Activated T-helper 1 cell treated with anti-CD3 and anti-CD28 coated beads, Interleukin-2, amount 50 U/mL, for 16 hours (primary cell): ENCODE measurements around the gene IHH.

Experiments
- DNase-seq, 2 donors: peaks; one replicate each; pipeline ENCODE4 v3.0.0-alpha.2; 2020; ENCODE audit warnings: low read depth in 1 of 2, low spot score in 1 of 2

IHH gene

DNA sequence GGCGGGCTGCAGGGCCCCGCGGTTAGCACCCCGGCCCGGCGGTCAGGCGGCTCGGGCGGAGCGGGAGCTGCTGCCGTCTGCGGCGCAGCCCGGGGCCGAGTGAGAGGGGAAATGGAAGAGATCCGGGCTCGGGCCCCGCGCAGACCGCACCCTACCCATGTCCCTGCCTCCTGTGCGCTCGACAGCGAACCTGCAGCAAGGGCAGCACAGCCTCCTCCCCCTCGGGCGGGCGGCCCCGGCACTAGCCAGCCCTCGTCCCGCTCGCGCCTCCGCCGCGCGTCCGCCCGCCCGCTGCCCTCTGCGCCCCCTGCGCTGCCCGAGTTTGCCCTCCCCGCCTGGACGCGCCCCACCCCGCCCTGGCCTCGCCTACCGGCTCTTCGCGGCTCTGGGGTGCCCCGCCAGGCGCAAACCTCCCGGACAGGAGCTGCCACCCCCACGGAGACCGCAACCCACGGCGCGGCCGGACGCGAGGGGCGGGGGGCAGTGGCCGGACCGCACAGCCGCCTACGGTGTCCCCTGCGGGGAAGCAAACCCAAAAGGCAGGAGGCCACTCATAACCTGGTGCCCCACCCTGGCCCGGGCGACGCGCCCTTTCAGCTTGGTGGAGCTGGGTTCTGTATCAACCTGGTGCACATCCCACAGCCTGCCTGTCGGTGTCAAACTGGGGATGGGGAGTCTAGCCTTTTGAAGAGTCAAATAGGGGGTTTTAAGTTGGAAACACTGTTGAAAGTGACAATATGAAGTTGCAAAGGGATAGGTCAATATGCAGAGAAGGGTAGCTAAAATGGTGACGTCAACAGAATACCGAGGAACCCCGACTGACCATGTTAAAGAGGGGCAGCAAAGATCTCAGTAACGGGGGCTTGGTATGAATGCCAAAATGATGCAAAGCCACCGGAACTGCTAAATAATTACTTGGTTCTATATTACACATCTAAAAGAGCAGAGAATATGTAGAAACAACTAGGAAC, at the start of gene IHH:
TSS of gene IHH (minus strand) at position 101 of the 971 bp plus-strand sequence. CDS start 454 bp downstream, outside the sequence.
- no peak for DNase-seq

DNA sequence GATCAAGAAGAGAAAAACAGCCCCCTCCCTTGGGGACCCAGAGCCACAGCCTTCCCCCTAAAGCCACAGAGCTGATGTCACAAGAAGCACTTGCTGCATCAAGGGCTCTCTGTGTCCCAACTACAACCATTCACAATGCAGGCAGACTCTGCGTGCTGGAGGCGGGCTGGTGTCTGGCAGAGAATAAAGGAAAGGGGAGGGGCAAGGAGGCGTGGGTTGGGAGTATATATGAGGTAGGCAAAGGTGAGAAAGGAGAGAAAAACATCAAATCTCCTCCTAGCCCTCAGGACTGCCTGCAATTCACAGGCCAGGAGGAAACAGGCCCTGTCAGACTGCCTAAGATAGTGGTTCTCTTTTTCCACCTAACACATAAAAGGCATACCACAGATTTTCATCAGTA, 48.8 kb upstream of the IHH start:
- no peak for DNase-seq

DNA sequence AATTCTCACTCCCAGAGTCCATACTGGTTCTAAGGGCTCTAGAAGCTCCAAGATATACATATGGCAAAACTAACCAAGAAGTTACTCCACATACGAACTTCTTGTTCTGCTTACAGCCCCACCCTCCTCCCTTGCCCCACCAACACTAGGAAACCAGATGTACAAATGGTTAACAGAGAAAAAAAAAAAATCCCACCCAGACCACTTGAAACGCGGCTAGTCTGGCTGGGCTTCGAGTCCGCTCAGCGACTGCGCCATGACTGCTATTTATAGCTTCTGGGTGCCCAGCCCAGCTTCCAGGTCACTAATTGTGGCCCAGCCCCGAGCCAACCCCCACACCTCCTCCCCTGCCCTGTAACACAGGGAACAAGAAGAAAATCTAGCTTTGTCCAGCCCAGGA, 47.0 kb upstream of the IHH start:
- no peak for DNase-seq

DNA sequence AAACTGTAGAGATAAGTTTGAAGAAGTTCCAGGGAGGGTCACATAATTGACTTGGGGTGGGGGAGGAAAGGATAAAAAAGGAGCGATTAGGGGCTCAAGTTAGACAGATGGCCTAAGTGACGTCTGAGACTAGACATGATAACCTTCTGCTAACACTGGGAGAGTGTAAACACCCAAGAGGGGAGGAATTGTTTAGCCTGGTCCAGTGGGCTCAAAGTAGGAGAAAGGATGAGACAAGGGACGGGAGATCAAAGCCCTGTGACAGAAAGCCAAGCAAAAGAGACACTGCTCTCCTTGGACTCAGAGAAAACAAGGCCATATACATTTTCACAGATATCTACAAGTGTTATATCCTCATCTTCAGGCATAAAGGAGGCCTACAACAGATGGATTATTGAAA, 45.5 kb upstream of the IHH start:
- DNase-seq = no peak

DNA sequence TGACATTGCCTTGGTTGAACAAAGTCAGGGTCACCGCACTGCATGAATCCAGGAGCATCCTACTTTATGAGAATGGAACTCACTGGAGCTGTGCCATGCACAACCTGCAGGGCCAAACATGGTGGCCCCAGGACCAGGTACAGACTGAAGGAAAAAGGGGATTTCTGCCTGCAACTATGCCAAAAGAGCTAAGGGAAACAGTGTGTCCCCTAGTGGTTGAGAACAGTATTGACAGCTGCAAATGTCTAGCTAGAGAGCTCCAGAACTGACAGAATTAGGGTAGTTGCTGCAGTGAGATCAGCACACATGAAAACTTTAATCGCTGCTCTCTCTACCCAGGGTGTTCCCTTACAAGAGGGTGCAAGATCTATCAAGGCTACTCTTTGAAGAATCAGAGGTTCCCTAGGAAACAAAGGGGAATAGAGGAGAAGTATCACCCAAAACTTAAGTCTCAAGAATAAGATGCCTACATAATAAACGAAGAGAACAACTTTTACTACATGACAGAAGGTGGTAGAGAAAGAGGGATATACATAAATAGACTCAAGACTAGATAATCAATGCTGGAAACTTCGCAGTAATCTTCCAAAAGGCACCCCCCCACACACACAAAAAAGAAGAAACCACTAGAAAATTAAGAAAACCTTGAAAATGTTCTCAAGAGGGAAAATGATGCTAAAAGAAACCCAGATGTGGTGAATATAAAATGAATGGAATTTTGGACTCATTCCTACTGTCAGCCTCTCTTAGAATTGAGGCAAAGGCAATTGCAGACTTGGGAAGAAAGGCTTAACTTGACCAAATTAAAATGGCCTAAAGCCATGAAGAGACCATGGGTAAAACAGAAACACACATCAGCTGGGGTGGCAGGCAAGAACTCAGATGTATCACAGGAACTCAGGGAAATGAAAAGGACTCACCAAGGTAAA, 43.6 kb upstream of the IHH start:
- DNase-seq = no peak

DNA sequence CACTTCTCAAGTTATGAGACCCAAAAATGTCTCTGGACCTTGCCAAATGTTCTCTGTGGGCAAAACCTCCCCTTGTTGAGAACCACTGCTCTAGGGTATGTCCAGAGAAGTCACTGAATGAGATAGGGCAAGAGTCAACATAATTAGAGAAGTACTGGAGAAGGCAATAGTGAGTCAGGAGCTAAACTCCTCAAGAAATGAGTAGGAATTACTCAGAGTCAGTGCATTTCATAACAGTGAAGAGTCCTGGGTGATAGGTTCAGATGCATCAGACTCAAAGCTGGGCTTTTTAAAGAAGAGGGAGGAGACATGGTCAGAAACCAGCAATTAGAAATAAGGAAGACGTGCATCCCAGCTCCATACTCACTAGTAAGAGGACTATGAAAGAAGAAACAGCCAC, 38.6 kb upstream of the IHH start:
- DNase-seq = no peak

DNA sequence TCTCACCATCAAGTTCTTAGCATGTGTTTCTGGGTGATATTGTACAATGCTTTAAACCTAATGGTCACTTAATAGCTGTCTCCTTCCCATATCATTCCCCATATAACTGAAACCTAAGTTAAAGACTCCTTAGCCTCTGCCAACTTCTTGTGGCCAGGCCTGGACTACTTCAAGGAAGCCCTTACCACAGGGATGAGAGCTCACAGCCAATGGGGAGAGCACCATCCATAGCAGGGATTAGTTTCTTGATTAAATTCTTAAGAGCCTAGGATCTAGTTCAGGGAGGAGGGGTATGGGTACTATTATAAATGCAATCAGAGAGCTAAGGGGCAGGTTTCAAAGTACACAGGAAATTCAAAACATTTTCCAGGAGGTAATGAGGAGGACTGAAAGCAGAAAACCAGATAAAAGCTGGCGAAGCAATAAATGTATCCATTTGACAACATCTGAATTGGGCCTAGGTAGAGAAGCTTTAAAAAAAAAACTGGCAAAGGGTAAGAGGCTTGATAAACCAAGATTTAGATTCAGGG, 34.8 kb upstream of the IHH start:
- no peak for DNase-seq

DNA sequence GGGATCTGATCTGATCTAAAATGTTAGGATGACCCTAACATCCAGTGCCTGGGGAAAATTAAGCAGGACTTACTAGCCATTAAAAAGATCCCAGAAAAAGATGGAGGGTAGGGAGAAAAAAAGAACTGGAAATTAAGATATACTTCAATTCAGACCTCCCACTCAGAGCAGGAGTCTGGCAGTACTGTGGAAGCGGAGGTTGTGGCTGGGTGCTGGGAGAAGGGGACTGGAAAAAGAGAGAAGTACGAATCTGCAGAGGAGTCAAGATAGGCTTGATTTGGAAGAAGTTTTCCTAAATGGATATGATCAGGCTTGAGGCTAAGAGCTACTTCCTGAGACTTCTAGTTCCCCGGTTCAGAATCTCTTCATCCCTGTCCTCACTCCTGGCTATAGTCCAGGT, 33.5 kb upstream of the IHH start:
- DNase-seq = no peak

DNA sequence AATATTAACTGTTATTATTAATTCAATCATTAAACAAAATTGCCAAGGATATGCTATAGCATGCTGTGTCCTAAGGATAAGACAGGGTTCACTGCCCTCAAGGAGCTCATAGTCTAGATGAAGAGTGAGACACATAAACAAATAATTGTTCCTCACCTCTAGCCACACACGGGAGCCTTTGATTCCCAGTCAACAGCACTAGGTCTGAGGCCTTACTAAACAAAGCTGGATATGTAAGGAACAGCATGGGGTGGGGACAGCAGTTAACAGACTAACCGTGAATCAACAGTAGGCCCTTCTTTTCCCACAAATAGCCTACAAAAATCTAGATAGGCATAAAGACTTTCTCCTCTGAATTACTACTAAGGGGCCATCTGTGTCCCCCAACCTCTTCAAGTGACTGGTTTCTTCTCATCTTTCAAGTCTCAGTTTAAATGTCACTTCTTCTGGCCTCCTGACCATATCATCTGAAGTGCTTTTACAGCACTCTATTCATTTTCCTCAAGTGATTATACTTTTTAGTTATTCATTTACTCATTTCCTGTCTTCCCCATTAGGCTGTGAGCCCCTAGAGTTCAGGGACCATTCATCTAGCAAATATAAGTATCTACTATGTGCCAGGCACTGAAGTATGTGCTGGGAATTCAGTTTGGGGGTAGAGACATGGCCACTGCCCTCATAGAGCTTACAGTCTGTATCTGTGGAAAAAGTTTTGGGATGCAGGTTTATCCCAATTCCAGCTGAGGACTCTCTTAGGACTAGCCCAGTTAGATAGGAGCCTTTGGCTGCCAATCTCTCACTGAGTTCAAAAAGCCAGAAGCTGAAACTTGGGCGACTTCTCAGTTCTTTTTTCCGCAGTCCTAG, 29.9 kb upstream of the IHH start:
- DNase-seq = no peak

DNA sequence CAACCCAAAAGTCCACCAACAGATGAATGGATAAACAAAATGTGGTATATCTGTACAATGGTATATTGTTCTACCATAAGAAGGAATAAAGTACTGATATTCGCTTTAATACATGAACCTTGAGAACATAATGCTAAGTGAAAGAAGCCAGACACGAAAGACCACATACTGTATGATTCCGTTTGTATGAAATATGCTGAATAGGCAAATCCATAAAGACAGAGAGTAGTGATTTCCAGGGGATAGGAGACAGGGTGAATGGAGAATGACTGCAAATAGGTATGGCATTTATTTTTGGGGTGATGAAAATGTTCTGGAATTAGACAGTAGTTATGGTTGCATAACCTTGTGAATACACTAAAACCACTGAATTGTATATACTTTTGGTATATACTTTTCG, 28.6 kb upstream of the IHH start:
- no peak for DNase-seq

DNA sequence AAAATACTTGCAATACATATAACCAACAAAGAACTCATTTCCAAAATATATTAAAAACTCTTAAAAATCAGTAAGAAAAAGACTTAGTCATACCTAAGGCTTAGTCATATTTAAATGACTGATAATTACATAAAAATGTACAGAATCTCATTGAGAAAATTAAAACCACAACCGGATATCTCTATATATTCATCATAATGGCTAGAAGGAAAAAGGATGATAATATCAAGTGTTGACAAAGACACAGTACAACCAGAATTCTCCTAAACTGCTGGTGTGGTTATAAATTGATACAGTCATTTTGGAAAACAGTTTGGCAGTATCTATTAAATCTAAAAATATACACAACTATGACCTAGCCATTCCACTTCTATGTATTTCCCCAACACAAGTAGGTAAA, 27.1 kb upstream of the IHH start:
- DNase-seq = no peak

DNA sequence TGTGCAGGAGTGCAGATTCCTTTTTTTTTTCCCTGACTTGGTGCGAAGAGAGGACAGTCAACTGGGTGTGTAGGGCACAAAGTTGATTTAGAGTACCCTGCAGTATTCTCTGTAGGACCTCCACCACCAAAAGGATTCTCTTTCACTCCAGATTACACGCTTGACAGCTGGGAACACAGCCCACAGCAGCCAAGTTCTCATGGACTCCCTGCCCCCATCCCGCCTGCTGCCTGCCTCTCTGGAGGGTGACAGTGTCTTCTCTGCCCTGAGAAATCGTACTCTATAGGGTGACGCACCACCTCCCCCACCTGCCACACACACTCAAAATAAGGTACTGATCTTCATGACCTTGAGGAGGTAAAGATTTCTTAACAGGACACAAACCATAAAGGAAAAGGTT, 26.6 kb upstream of the IHH start:
- no peak for DNase-seq

DNA sequence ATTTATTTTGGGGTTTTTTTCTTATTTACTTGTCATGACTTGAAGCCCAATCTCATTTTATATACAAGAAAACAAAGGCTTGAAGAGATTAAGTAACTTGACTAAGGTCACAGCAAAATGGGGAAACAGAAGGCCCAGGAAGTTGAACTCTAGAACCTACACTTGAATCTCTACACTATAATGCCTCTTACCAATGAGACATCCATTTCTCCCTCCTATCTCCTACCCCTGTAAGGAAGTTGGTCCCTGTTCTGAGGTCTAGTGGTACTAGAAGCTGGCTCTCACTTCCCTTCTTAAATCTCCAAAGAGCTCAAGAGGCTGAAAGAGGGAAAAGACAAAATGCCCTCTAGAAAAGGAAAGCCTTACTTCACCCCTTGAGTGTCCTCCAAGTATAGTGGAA, 25.5 kb upstream of the IHH start:
- DNase-seq = no peak

DNA sequence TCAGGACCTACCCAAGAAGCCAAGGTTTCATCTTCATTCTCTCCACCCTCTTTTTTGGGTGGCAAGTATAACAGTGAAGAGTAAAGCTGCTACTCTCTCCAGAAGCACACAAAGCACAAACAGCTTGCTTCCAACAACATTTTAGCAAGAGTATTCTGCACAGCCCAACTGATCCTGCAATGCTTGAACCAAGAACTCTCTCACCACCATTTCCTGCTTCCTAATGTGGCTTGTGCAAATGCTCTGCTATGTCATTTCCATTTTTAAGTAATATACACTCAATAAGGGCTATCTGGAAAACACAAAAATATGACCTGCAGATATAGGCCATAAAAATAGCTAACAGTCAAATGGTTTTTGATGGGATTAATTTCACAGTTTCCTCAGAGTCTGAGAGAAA, 24.1 kb upstream of the IHH start:
- no peak for DNase-seq

DNA sequence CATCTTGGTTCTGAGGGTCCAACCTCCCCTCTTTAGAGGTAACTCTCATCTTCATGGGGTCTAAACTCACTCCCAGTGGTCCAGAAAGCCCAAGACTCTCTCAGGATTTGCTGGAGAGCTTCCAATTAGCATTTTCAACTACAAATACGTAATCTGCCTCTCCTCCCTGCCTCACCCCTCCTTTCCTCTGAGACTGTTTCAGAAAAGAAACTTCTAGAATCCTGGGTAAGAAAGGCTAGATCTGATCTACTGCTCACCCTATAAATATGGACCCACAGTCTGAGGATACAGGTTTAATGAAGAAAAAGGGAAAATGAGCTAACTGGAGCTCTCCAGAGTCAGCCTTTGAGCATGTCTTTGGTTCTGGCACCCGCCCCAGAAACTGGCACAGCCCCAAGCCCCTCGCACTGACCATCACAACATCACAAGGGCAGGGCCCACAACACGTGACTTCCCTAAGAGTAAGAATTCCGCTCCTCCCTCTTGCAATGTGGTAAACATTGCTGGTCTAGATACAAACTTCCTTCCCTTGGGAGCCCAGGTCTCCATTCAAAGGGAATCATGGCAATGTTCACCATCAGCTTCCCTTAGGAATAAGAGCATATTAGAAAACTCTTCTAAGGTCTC, 21.7 kb upstream of the IHH start:
- DNase-seq = no peak

DNA sequence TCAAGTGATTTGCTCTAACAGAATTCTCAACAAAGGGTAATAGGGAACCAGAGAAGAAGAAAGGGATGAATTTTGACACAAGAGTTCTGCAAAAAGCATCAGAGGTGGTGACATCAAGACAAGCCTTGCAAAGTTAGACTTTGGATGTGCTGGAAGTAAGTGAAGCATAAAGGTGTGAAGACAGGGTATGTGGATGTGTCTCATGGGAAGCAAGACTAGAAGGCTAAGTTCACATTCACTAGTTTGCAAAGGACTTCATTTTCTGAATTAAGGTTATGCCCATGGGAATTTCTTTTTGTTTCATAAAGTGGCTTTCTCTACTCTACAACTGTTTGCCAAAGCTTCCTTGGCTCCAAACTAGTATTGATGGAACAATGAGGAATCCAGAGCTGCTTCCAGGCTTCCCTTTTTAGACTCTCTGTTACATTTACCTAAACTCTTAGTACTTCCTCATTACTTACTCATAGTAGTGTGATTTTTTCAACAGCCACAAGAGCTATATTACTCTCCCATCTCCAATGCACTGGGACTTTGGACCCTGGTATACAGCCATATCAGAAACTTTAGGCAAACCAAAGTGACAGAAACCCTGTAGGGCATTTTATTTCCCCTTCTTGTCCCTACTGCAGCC, 21.1 kb upstream of the IHH start:
- no peak for DNase-seq

DNA sequence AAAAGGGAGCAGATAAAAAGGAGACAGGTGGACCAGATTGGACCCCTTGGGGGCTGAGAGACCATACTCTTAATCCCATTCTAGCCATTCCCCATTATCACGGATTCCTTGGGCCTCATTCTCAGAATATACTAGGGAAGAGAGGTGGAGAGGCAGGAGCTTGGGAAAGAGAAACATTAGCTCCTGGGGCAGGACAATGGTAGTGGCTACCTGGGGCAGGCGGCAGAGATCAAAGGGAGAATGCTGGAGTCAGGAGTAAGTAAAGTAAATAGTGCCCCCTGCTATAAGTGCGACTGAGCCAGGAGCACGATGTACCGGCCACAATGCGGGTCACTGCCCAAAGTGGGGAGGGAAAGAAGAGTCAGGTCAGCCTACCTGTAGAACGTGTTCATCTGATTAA, 20.4 kb upstream of the IHH start:
- no peak for DNase-seq

DNA sequence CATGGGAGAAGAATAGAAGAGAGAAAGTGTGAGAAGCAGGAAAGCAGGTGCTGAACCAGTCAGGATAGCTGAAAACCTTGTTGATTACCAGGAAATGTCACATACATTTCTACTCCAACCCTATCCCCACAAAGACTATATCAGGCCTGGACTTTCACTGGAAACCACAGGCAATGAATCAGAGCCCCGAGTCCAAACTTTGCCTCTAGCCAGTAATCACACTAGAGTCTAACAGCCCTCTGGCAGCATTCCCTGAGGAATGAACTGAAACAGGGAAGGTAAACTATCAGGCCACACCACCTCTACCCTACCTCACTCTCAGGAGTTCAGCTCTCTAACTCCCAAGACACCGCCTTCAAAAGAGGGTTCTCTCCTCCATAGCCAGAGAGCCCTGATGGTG, 18.7 kb upstream of the IHH start:
- no peak for DNase-seq

DNA sequence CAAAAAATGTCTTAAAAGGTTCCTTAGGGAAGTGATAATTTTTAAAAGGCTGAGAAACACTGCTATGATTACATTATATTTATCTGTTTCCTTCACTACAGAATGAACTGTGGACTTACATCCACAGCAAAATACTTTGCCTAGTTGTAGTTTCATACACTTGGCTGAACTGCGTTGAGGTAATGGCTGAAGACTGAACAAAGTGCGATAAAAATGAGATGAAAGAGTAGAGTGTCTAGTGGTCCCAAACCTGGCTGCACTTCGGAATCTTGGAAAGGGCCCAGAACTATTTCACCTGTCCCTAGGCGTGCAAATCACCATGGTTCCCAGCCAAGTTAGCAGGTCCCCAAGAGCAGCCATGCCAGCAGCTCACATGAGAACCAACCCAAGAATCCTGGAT, 18.2 kb upstream of the IHH start:
- no peak for DNase-seq

DNA sequence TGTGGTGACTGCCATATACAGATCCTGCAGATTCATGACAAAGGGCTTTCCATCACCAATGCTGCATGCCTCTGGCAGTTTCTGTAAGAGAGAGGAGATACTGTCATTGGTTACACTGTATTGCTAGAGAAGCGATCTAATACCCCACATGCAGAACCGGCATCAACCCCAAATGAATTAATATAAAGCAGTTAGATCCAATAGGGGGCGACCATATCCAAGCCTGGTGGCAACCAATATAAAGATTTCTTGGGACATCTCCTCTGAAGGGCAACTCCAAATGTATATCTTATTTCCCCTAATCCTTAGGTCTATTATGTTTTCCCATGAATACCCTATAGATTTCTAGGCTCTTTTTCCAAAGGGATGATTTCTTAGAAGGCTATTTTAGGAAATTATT, 17.4 kb upstream of the IHH start:
- no peak for DNase-seq
